LHCN-M2 (cell line): ENCODE measurements around the gene KIF1A. TPM values are rescaled to one million over a fixed set of nuclear protein-coding genes. Genes with fewer than 3 reads are reported as not detected.
A peak's percentile ranks its signal among the peaks of the same experiment; 100 is the strongest.

Source experiments
- DNase-seq: peaks from one replicate; pipeline ENCODE4 v3.0.0-alpha.2; 2012; ENCODE audit warnings: low read depth
- polyA plus RNA-seq: library from polyadenylated mRNA; unstranded; fragments of >200 nt; gene quantifications from one replicate; pipeline ENCODE4 v1.2.1, GENCODE V29; 2012; ENCODE audit warnings: missing spikeins
- total RNA-seq: library from RNA; depleted of rRNA; stranded (reverse); fragments of >200 nt; gene quantifications from 2 replicates; pipeline ENCODE4 v1.2.3, GENCODE V29; 2014; rRNA removed

Gene KIF1A, protein sequence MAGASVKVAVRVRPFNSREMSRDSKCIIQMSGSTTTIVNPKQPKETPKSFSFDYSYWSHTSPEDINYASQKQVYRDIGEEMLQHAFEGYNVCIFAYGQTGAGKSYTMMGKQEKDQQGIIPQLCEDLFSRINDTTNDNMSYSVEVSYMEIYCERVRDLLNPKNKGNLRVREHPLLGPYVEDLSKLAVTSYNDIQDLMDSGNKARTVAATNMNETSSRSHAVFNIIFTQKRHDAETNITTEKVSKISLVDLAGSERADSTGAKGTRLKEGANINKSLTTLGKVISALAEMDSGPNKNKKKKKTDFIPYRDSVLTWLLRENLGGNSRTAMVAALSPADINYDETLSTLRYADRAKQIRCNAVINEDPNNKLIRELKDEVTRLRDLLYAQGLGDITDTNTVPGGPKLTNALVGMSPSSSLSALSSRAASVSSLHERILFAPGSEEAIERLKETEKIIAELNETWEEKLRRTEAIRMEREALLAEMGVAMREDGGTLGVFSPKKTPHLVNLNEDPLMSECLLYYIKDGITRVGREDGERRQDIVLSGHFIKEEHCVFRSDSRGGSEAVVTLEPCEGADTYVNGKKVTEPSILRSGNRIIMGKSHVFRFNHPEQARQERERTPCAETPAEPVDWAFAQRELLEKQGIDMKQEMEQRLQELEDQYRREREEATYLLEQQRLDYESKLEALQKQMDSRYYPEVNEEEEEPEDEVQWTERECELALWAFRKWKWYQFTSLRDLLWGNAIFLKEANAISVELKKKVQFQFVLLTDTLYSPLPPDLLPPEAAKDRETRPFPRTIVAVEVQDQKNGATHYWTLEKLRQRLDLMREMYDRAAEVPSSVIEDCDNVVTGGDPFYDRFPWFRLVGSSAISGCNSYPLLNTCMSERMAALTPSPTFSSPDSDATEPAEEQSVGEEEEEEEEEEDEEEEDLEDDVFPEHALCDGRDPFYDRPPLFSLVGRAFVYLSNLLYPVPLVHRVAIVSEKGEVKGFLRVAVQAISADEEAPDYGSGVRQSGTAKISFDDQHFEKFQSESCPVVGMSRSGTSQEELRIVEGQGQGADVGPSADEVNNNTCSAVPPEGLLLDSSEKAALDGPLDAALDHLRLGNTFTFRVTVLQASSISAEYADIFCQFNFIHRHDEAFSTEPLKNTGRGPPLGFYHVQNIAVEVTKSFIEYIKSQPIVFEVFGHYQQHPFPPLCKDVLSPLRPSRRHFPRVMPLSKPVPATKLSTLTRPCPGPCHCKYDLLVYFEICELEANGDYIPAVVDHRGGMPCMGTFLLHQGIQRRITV (N-terminal part only)
- total RNA-seq, result 0.75 TPM in 1 of 2 replicates, not detected in the other
- polyA plus RNA-seq, result not detected

- DNase-seq, result no peak
These were observed at the start of gene KIF1A for GRCh38 chr2:240819858-240820606. Gene KIF1A, minus strand, starts transcription at chr2:240820219. Its CDS starts 22,467 bp downstream, at chr2:240797752.

- DNase-seq, result no peak
These were observed 49.3 kb upstream of the KIF1A start for GRCh38 chr2:240869109-240869955.

- DNase-seq, result peak; percentile 15
These were observed 48.5 kb upstream of the KIF1A start, which contains the start of gene AGXT for GRCh38 chr2:240868286-240869108. Gene AGXT, plus strand, starts transcription at chr2:240868824. Its CDS starts 42 bp downstream, at chr2:240868866.

DNA sequence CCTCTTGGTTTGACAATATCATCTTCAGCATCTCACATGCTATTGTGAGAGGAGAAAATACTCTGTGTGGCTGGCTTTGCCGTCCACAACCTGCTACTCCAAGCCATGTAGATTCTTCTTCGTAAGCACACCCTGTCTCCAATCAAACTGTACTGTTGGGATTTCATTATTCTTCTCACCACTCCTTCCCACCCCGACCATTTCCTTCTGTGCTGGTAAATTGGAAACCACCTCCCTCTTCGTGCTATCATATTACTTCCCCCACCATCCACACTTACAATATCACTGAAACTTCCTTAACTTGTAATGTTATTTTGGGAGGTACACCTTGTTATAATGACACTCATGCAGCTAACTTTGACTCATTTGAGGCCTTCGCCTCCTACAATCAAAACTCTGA, 45.4 kb upstream of the KIF1A start:
- DNase-seq, result no peak

DNA sequence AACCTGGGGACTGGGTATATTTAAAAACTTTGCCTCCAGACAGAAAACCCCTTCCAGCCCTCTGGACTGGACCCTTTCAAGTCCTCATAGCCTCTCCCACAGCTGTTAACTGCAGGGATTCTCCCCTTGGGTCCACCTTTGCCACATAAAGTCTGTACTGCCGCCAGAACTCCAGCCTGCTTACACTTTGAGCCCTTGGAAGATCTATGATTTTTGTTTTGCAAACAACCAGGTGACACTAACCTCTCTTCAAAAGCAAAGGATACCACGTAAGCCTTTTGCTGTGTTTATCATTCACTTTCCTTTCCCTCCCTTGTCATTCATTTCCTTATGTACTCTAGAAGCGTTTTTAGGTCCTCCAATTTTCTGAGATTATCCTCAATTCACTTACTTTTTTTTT, 44.5 kb upstream of the KIF1A start:
- no peak for DNase-seq

DNA sequence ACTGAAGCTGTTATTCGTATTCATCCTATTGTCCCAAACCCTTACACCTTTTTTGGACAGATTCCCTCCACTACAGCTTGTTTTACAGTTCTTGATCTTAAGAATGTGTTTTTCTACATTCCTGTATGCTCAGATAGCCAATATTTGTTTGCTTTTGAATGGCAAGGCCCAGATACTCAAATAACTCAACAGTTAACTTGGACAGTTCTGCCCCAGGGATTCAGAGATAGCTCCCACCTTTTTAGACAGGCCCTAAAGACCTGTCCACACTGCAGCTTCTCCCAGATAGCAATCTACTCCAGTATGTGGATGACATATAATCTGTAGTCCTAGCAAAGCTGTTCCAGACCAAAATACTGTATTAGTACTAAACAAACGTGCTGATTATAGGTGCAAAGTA, 41.5 kb upstream of the KIF1A start:
- no peak for DNase-seq

DNA sequence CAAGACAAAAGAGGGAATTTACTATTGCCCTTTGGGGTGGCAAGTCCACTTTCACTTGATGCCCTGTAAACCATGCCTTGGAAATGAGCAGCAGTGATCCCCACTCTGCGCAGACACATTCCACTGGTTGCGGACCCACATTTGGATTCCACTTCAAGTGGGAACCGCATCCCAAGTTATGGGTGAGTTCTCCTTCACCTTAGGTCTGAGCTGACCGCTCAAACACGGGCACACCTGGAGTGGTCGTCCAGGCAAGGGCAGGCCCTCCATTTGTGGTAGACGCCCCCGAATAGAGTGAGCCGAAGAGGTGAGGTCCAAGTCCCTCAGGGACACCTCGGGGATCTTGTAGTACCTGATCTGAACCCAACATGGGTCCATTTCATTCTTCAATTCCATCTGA, 38.9 kb upstream of the KIF1A start:
- no peak for DNase-seq

DNA sequence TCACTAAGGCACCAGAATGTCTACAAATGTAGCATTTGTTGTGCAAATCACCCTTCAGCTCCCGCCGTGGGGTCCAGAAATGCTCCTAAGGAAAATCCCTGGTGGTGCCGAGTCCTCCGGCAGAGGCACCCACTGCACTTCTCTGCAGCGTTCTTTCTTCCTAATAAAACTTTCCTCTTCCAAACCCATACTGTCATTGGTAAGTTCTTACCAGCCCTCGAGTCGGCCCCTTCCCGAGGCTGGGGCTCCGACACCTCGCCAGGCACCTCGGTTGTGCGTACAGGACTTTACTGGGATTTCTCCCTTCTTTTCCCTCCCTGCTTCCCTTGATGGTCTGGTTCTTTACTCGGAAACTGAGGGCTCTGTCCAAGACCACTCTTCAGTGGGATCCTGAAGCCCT, 38.3 kb upstream of the KIF1A start:
- no peak for DNase-seq

GRCh38 chr2:240857039-240858008, 37.3 kb upstream of the KIF1A start:
- no peak for DNase-seq

- no peak for DNase-seq
These were observed 36.3 kb upstream of the KIF1A start for GRCh38 chr2:240856151-240856980.

GRCh38 chr2:240855670-240856069, 35.7 kb upstream of the KIF1A start:
- no peak for DNase-seq

DNA sequence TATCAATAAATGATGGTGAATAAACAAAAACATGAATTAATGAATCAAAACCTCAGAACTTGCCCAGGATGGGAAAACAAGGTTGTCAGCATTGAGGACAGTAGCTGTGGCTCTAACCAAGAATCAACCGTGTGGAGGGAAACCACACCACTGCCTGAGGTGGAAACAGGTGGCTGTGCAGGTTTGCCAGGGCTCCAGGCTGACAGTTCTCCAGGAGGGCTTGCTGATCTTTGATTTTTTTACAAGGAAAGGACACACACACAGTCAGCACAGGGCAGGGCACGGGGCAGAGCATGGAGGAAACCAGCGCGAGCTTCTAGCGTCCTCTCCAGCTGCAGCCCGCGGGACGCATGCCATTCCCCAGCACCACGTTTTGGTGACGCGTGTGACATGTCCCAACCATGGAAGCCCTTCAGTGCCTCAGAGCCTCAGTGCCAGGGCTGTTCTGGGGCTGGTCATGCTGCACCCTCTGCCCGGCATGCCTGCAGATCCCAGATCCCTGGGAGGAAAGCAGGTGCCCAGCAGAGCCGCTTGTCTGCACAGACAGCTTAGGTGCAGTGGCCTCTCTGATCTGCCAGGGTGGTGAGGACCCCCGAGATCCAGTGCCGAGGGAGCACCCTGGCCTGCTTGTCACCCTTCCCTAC, 32.8 kb upstream of the KIF1A start:
- no peak for DNase-seq

DNA sequence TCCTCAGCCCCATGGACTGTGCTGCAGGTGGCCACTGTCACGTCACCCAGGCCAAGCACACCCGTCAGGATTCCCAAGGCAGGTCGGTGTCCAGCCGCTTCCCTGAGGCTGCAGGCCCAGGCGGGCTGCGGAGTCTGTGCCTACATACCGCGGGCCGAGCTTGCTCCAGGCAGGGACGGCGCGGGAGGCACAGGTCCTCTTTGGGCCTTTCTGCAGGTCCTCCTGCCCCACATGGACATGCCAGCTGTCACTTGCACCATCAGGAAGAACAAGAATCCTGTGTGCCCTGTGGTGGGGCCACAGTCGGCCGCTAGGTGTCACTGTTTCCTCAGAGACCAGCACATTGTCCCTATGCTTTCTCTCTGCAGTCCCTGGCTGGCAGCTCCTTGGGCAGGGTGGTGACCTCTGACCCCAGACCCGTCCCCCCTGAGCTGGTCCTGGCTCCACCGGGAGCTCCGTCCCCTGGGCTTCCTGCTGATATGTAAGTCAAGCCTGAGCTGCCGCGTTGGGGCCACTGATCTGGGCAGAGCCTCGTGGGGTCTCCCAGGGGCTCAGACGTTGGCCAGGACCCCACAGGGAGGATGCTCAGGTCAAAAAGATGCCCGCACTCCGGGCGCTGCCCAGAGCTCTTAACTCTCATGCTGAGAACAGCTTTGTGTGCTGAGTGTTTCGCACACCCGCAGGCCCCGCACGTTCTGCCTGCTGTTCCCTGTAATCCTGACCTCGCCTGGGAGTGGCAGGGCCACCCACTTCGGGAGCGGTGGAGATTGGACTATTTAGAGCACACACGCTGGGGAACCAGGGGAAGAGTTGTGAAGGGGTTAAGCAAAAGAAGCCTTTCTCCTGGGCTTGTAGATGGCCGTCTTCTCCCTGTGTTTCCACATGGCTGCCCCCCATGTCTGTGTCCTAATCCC, 31.3 kb upstream of the KIF1A start:
- DNase-seq, result peak; percentile 68

DNA sequence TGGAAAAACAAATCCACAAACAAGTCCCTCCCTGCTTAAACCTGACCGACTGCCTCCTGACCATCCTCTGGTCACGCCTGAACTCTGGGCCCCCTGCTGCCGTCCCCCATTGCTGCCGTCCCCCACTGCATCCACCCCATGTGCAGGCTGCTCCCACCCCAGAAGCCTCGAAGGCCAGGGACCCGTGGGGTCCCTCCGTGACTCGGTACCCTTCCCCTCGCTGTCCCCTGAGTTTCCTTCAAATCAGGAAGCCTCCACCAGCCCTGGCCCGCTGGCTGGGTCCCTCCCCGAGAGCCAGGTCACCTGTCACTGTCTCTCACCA, 30.7 kb upstream of the KIF1A start:
- no peak for DNase-seq

- no peak for DNase-seq
These were observed 30.0 kb upstream of the KIF1A start for GRCh38 chr2:240850026-240850425.
